Right cardiac atrium (tissue), 5 donors: ENCODE results near the gene MAGI2. TPM values are rescaled to one million over a fixed set of nuclear protein-coding genes. Genes with fewer than 3 reads are reported as not detected.
A peak's percentile ranks its signal among the peaks of the same experiment; 100 is the strongest.

Experiments
- ATAC-seq, 2 donors: fragments of 200-7000 bp; cut with Tn5 transposase; one replicate each; pipeline versions ENCODE4 v1.8.0 to v1.9.1; 2020; ENCODE audit warnings: moderate library complexity in 2 of 2, mild to moderate bottlenecking in 1 of 2
- DNase-seq, 3 donors: peaks; one replicate each; pipeline ENCODE4 v3.0.0-alpha.2; 2020
- H3K27ac ChIP-seq: one replicate; pipeline ENCODE4 v1.5.1; 2013; ENCODE audit warnings: mild to moderate bottlenecking, low read length, control low read depth, moderate library complexity
- H3K27me3 ChIP-seq: one replicate; pipeline ENCODE4 v1.6.1; 2013; ENCODE audit not compliant: control insufficient read depth, insufficient read depth
- H3K4me1 ChIP-seq: one replicate; pipeline ENCODE4 v1.6.1; 2013; ENCODE audit warnings: low read length; ENCODE audit not compliant: control insufficient read depth, insufficient read depth
- H3K4me3 ChIP-seq: one replicate; pipeline ENCODE4 v1.5.1; 2013; ENCODE audit warnings: low read length, control low read depth
- H3K9me3 ChIP-seq: one replicate; pipeline ENCODE4 v1.6.1; 2013; ENCODE audit warnings: low read length; ENCODE audit not compliant: control insufficient read depth
- WGBS: extraction: QIAGEN DNeasy Blood & Tissue Kit; methylation state at CpG from one replicate; pipeline ENCODE4 v1.1.7; 2013; 5-methylcytosine and 5-hydroxymethylcytosine counted together
- intact Hi-C, 4 donors: fragments of 100-400 bp; cut with DNase I; formaldehyde crosslinking; loops; one replicate each; pipeline versions ENCODE4 v1.11.0 to v1.14.0; 2022 to 2023
- polyA plus RNA-seq: library from polyadenylated mRNA; stranded (reverse); fragments of 200-250 nt; gene quantifications from one replicate; pipeline ENCODE4 v1.2.3, GENCODE V29; 2013
- total RNA-seq, 4 donors: library from RNA; stranded (reverse); fragmentation: NEBNext Ultra II Directional; extraction: Animal tissue kit (Norgen Biotek cat#: 25700); gene quantifications; one replicate each; pipeline ENCODE4 v1.2.1, GENCODE V29; 2021
- donor health status: healthy with polysubstance abuse.
- donor health status: DM: no; HTN: yes; CAD: no.
- donor health status: DM: no; HTN: no; CAD: no.
- donor health status: DM: no; HTN: yes; CAD: no; lungs with severe emphysema.
- donor health status: DM: yes; HTN: yes; CAD: no.

MAGI2 gene
- total and polyA plus RNA-seq, 5 donors = 3.2 to 9.9 (median 7.9) TPM

GRCh38 chr7:79410345-79410744 is 43.1 kb downstream of the MAGI2 start:
- Histone ChIP-seq H3K4me3 (no peak overlapping the region), H3K27me3 (no peaks in the 10 kb centered on the region), H3K4me1 (peaks cover 2% of the 10 kb centered on the region), H3K9me3 (no peaks in the 10 kb centered on the region), H3K27ac (no peak overlapping the region)
- DNase-seq (no peak), ATAC-seq (no peak)
- intact Hi-C loops = no loop called here

- ATAC-seq (peak; percentile 31 to 48), DNase-seq (no peak)
- H3K9me3 ChIP-seq = no peaks in the 10 kb centered on the region
- no peak overlapping the region for H3K27ac ChIP-seq
- intact Hi-C loops = no loop called here
- no peaks in the 10 kb centered on the region for H3K27me3 ChIP-seq
- peak overlapping the region; percentile 25 for H3K4me3 ChIP-seq
- 55% methylated on average over 2 of the region's 2 CpGs for WGBS
- no peaks in the 10 kb centered on the region for H3K4me1 ChIP-seq
These were observed 46.1 kb downstream of the MAGI2 start for GRCh38 chr7:79407351-79407750.

GRCh38 chr7:79406371-79406770 is 47.1 kb downstream of the MAGI2 start:
- Histone ChIP-seq H3K9me3 (no peaks in the 10 kb centered on the region), H3K4me3 (no peak overlapping the region), H3K27me3 (no peaks in the 10 kb centered on the region), H3K27ac (no peak overlapping the region), H3K4me1 (no peaks in the 10 kb centered on the region)
- no peak for DNase-seq
- intact Hi-C loops = no loop called here
- ATAC-seq = no peak
- WGBS = 74% methylated on average over 2 of the region's 2 CpGs

GRCh38 chr7:79405368-79405767 is 48.1 kb downstream of the MAGI2 start:
- DNase-seq = no peak
- Histone ChIP-seq H3K9me3 (no peaks in the 10 kb centered on the region), H3K27ac (no peak overlapping the region), H3K4me3 (no peak overlapping the region), H3K27me3 (no peaks in the 10 kb centered on the region), H3K4me1 (no peaks in the 10 kb centered on the region)
- intact Hi-C loops = no loop called here
- no peak for ATAC-seq

- intact Hi-C loops = no loop called here
- Histone ChIP-seq H3K27ac (no peak overlapping the region), H3K4me3 (no peak overlapping the region), H3K27me3 (no peaks in the 10 kb centered on the region), H3K9me3 (no peaks in the 10 kb centered on the region), H3K4me1 (no peaks in the 10 kb centered on the region)
- no peak for ATAC-seq
- DNase-seq = no peak
- 67% methylated on average over 3 of the region's 3 CpGs for WGBS
These were observed 49.6 kb downstream of the MAGI2 start for GRCh38 chr7:79403879-79404278.

GRCh38 chr7:79403451-79403850 is 50.0 kb downstream of the MAGI2 start:
- Histone ChIP-seq H3K27me3 (no peaks in the 10 kb centered on the region), H3K9me3 (no peaks in the 10 kb centered on the region), H3K27ac (no peak overlapping the region), H3K4me1 (no peaks in the 10 kb centered on the region), H3K4me3 (no peak overlapping the region)
- ATAC-seq = no peak
- DNase-seq = no peak
- intact Hi-C loops = no loop called here
- 55% methylated on average over 2 of the region's 2 CpGs for WGBS

GRCh38 chr7:79401254-79401653 is 52.2 kb downstream of the MAGI2 start:
- 23% methylated on average over 1 of the region's 1 CpG for WGBS
- no peak overlapping the region for H3K4me3 ChIP-seq
- no peaks in the 10 kb centered on the region for H3K4me1 ChIP-seq
- no peak for ATAC-seq
- H3K27me3 ChIP-seq = no peaks in the 10 kb centered on the region
- intact Hi-C loops = no loop called here
- no peak for DNase-seq
- no peaks in the 10 kb centered on the region for H3K9me3 ChIP-seq
- H3K27ac ChIP-seq = no peak overlapping the region

GRCh38 chr7:79400222-79400621 is 53.2 kb downstream of the MAGI2 start:
- Histone ChIP-seq H3K27ac (no peak overlapping the region), H3K27me3 (no peaks in the 10 kb centered on the region), H3K4me1 (no peaks in the 10 kb centered on the region), H3K4me3 (no peak overlapping the region), H3K9me3 (no peaks in the 10 kb centered on the region)
- ATAC-seq (no peak), DNase-seq (no peak)
- intact Hi-C loops = no loop called here

- Histone ChIP-seq H3K27ac (no peak overlapping the region), H3K4me1 (no peaks in the 10 kb centered on the region), H3K9me3 (no peaks in the 10 kb centered on the region), H3K4me3 (no peak overlapping the region), H3K27me3 (no peaks in the 10 kb centered on the region)
- WGBS = 32% methylated on average over 3 of the region's 3 CpGs
- DNase-seq (no peak), ATAC-seq (peak in 1 of 2 donors; percentile 66)
- intact Hi-C loops = no loop called here
These were observed 55.2 kb downstream of the MAGI2 start for GRCh38 chr7:79398138-79398749.

GRCh38 chr7:79386688-79387422 is 66.6 kb downstream of the MAGI2 start:
- 68% methylated on average over 4 of the region's 4 CpGs for WGBS
- H3K27me3 ChIP-seq = no peaks in the 10 kb centered on the region
- H3K4me1 ChIP-seq = no peaks in the 10 kb centered on the region
- ATAC-seq (no peak), DNase-seq (no peak)
- no peak overlapping the region for H3K27ac ChIP-seq
- H3K4me3 ChIP-seq = no peak overlapping the region
- intact Hi-C loops = no loop called here
- H3K9me3 ChIP-seq = no peaks in the 10 kb centered on the region

GRCh38 chr7:79381921-79382320 is 71.5 kb downstream of the MAGI2 start:
- no peaks in the 10 kb centered on the region for H3K27me3 ChIP-seq
- H3K9me3 ChIP-seq = no peaks in the 10 kb centered on the region
- no peaks in the 10 kb centered on the region for H3K4me1 ChIP-seq
- H3K27ac ChIP-seq = no peak overlapping the region
- intact Hi-C loops = no loop called here
- ATAC-seq (no peak), DNase-seq (no peak)
- no peak overlapping the region for H3K4me3 ChIP-seq

- Histone ChIP-seq H3K4me1 (no peaks in the 10 kb centered on the region), H3K27ac (no peak overlapping the region), H3K9me3 (no peaks in the 10 kb centered on the region), H3K4me3 (no peak overlapping the region), H3K27me3 (no peaks in the 10 kb centered on the region)
- ATAC-seq (no peak), DNase-seq (no peak)
- intact Hi-C loops = no loop called here
- 74% methylated on average over 4 of the region's 4 CpGs for WGBS
These were observed 76.4 kb downstream of the MAGI2 start for GRCh38 chr7:79377097-79377496.
